GM19351 (cell line): ENCODE data around the gene HAPLN2.
"Not testable (repeated sequence)": the region's sequence is repeated elsewhere in the genome, so short reads cannot be mapped to it uniquely, and the experiment has no call there.

Experiments used
- ATAC-seq: cut with Tn5 transposase; IDR thresholded peaks from one replicate; pipeline ENCODE4 v1.9.1; 2021; ENCODE audit warnings: mild to moderate bottlenecking, moderate library complexity; ENCODE audit not compliant: unreplicated experiment

HAPLN2 gene

DNA sequence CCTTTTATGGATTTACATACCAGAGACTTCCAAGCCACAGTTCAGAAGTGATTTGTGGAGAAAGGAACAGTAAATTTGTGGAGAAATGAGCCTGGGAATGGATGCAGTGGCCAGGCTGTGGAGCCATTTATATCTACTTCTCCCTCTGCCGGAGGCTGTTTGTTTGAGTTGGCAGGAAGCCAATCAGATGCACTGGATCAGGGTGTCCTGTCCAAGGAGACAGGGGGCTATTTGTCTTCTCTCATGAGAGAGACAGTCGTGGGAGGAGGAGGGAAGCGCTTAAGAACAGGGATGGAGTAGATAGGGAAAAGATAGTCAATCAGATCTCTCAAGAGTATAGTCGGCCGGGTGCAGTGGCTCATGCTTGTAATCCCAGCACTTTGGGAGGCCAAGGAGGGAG lies 2.8 kb upstream of the HAPLN2 start:
- no peak for ATAC-seq

- ATAC-seq, result no peak
These were observed 354 bp downstream of the HAPLN2 start for GRCh38 chr1:156619582-156619955.

DNA sequence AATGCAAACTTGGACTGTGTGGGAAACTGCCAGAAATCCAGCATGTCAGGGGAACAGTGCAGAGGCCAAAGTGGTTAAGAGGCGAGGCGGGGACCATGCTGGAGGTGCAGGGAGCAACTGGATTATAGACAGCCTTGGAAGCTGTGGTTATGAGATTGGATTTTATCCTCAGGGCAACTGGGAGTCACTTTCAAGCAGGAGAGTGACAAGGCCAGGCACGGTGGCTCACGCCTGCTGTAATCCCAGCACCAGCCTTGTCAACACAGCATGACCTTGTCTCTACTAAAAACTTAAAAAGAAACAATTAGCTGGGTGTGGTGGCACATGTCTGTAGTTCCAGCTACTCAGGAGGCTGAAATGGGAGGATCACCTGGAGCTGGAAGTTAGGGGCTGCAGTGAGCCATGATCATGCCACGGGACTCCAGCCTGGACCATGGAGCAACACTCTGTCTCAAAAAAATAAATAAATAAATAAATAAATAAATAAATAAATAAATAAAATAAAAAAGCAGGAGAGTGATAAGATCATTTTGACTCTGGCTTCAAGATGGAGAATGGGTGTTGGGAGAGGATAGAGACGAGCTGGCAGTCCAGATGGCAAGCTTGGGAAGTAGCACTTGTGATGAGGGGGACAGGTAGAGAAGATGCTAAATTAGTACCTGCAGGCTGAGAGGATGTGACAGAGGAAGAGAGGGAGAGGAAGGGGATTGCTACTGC lies 3.5 kb downstream of the HAPLN2 start:
- ATAC-seq, result no peak

DNA sequence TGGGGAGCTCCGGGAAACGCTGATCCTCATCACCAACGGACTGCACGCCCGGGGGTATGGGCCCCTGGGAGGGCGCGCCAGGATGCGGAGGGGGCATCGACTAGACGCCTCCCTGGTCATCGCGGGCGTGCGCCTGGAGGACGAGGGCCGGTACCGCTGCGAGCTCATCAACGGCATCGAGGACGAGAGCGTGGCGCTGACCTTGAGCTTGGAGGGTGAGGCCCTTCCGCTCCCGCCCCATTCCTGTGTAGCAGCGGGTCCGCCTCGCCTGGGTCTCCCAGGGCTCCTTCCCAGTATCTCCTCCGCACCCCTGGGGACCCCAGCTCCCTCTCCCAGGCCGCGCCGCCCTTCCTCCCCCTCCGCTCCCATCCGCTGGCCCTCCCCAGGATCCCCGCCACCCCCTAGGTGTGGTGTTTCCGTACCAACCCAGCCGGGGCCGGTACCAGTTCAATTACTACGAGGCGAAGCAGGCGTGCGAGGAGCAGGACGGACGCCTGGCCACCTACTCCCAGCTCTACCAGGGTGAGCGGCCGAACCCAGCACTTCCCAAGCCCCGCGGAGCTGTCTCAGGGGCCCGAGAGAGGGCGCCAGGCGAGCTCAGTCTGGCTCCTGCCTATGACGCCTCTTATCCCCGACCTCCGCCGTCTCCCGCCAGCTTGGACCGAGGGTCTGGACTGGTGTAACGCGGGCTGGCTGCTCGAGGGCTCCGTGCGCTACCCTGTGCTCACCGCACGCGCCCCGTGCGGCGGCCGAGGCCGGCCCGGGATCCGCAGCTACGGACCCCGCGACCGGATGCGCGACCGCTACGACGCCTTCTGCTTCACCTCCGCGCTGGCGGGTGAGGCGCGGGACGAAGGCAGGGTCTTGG lies 5.0 kb downstream of the HAPLN2 start:
- ATAC-seq, result no peak

DNA sequence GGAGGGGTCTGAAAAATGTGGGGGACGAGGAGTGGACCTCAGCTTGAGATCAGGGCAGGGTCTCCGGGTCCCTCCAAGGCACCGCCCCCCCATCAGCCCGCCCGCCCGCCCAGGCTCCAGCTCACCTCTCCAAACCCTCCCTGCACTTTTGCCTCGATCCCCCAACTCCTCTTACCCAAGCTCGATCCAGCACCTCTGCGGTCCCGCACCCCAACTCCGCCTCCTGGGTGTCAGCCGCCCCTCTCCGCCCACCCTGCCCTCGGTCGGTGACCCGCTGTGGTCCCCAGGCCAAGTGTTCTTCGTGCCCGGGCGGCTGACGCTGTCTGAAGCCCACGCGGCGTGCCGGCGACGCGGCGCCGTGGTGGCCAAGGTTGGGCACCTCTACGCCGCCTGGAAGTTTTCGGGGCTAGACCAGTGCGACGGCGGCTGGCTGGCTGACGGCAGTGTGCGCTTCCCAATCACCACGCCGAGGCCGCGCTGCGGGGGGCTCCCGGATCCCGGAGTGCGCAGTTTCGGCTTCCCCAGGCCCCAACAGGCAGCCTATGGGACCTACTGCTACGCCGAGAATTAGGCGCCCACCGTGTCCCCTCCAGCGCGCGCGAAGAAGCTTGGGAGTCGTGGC lies 5.7 kb downstream of the HAPLN2 start:
- ATAC-seq, result no peak

- no peak for ATAC-seq
These were observed 6.3 kb downstream of the HAPLN2 start for GRCh38 chr1:156625436-156626078.

- ATAC-seq, result no peak
These were observed 6.8 kb downstream of the HAPLN2 start for GRCh38 chr1:156626079-156626438.

DNA sequence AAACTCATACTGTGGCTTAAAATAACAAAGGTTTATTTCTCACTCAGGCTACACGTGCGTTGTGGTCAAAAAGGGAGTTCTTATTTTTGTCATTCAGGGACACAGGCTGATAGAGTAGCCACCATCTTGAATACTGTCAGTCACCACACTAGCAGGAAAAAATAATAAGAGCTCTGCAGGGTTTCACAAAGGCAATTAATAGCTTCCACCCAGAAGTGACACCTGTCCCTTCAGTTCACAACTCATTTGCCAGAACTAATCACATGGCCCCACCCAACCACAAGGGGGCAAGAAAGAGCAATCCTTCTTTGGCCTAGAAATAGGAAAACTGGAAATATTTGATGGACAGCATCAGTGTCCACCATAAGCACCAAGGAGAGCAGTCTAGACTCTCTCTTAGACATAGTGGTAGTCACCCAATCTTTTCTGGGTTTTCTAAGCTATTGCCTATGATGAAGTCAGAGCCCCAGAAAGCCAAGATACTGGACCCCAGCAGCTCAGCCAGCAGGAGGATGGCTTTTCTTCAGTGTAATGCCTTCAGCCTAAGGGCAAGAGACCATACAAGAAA lies 8.2 kb downstream of the HAPLN2 start:
- ATAC-seq, result no peak

DNA sequence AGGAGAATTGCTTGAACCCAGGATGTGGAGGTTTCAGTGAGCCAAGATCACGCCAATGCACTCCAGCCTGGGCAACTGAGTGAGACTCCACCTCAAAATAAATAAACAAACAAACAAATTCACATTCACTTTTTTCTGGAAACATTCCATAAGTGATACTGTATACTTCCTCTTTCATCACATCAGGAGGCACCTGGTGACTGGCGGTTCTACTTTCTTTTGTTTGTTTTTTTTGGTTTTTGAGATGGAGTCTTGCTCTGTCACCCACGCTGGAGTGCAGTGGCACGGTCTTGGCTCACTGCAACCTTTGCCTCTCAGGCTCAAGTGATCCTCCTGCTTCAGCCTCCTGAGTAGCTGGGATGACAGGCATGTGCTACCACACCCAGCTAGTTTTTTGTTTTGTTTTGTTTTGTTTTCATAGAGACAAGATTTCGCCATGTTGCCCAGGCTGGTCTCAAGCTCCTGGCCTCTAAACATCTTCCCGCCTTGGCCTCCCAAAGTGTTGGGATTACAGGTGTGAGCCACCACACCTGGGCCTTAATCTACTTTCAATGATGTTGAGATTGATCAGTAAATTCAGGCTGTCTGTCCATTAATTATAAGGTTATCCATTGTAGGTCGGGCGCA lies 10.7 kb downstream of the HAPLN2 start:
- ATAC-seq, result no peak

GRCh38 chr1:156631152-156631551 lies 11.9 kb downstream of the HAPLN2 start:
- not testable (repeated sequence) for ATAC-seq

- ATAC-seq, result no peak
These were observed 13.1 kb downstream of the HAPLN2 start for GRCh38 chr1:156632355-156632754.

GRCh38 chr1:156638189-156638985 lies 19.2 kb downstream of the HAPLN2 start:
- ATAC-seq, result no peak

- ATAC-seq, result no peak
These were observed 20.4 kb downstream of the HAPLN2 start for GRCh38 chr1:156639601-156640101.

DNA sequence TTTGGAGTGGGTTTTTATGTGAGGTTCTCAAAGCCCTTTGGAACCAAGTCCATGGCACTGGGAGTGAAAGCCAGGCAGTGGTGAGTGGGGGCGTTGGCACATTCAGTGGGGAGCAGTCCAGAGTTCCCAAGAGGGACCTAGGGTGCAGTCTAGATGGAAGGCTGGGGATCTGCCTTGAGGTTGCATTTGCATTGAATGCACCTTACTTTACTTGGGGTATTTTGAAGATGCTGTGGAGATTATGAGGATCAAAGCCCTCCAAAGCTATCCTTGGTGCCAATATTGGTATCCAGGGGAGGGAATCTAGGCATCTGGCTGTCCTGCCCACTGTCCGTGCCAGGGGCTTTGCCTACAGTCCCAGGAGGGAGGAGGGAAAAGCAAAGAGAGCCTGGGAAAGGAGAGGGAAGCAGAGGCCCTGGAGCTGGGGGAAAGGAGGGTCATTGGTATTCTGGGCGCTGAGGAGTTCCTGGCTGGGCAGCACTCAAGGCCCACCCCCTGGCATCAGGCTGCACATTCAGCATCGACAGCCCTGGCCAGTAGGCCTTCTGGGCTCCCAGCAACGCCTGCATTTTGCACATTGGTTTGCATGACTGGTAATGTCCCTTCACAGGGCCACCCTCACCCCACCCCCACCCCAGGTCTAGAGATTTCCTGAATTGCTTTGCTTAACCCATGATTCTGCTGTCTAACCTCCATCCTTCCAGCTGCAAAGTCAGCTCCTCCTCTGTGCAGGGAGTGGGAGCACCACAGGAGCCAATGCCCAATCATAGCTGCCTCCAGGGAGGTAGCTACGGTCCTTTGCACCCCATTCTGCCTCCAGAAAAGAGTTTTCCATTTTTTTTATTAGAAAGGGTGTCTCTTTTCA lies 21.9 kb downstream of the HAPLN2 start:
- no peak for ATAC-seq

- ATAC-seq, result no peak
These were observed 22.6 kb downstream of the HAPLN2 start, which contains the start of gene BCAN for GRCh38 chr1:156641761-156642264. Gene BCAN (plus strand): TSS chr1:156642117. CDS start chr1:156646055, 3,938 bp downstream.

GRCh38 chr1:156642265-156643048 lies 23.2 kb downstream of the HAPLN2 start:
- ATAC-seq, result no peak

DNA sequence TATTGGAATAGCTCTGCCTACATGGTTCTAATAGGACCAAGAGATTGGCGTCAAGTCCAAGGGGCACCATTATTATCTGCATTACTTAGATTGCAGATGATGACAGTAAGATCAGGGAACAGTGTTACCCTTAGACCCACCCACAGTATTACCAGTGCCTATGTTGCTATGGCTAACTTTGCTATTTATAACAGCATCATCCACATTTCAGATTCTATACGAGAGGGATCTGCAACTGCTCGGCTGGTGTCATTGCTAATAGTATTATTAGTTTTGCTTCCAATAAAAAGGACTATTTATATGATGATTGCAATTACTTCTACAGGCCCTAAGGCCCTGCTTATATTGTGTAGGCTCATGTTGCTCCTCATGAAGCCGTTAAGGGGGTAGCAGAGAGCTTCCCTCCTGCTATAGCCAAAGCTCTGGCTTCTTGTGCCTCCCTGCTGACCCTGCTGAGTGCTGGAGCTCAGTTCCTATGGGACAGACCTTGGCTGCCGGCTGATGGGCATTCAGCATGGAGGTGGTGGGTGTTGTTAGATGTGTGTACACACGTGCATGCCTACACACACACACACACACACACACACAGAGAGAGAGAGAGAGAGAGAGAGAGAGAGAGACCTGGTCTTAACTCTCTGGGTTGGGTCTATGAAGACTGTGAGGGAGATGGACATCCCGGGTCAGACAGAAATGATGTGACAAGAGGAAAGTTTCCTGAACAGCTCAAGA lies 24.0 kb downstream of the HAPLN2 start:
- no peak for ATAC-seq
